Right renal pelvis (tissue), 4 donors: Measurements from ENCODE around the gene BZW1. TPM values are rescaled to one million over a fixed set of nuclear protein-coding genes. Genes with fewer than 3 reads are reported as not detected.
"Not testable (repeated sequence)": the region's sequence is repeated elsewhere in the genome, so short reads cannot be mapped to it uniquely, and the experiment has no call there.

Experiments
- DNase-seq, 4 donors: peaks; one replicate each; pipeline ENCODE4 v3.0.0-alpha.2; 2013; ENCODE audit warnings: low read depth in 4 of 4, low spot score in 3 of 4, missing footprints in 1 of 4
- polyA plus RNA-seq, 4 donors: library from polyadenylated mRNA; unstranded; fragments of 120-200 nt; gene quantifications; one replicate each; pipeline ENCODE4 v1.2.1, GENCODE V29; 2013; ENCODE audit not compliant: insufficient read length in 4 of 4

BZW1 gene
- polyA plus RNA-seq, 4 donors, result 233 to 268 (median 260) TPM

- DNase-seq, result no peak
Measured at GRCh38 chr2:200790185-200790584, 21.5 kb upstream of the BZW1 start.

- no peak for DNase-seq
Measured at GRCh38 chr2:200791905-200792304, 19.8 kb upstream of the BZW1 start.

GRCh38 chr2:200794143-200794542 is 17.6 kb upstream of the BZW1 start:
- no peak for DNase-seq

- DNase-seq, result no peak
Measured at GRCh38 chr2:200795028-200795440, 16.7 kb upstream of the BZW1 start.

- DNase-seq, result no peak
Measured at GRCh38 chr2:200796561-200796960, 15.1 kb upstream of the BZW1 start.

- DNase-seq, result no peak
Measured at GRCh38 chr2:200797242-200797770, 14.4 kb upstream of the BZW1 start.

GRCh38 chr2:200798514-200798913 is 13.2 kb upstream of the BZW1 start:
- DNase-seq, result no peak

GRCh38 chr2:200800458-200800857 is 11.3 kb upstream of the BZW1 start:
- no peak for DNase-seq

- DNase-seq, result not testable (repeated sequence)
Measured at GRCh38 chr2:200801431-200801830, 10.3 kb upstream of the BZW1 start.

GRCh38 chr2:200809506-200810251 is 2.0 kb upstream of the BZW1 start:
- DNase-seq, result no peak

GRCh38 chr2:200810252-200810997 is 1.3 kb upstream of the BZW1 start:
- DNase-seq, result no peak

GRCh38 chr2:200810998-200811332 is 745 bp upstream of the BZW1 start:
- no peak for DNase-seq

GRCh38 chr2:200812122-200813022 is 662 bp downstream of the BZW1 start:
- DNase-seq, result peak; percentile 1 to 54 (median 38)

- no peak for DNase-seq
Measured at GRCh38 chr2:200814276-200814815, 2.6 kb downstream of the BZW1 start.

GRCh38 chr2:200814917-200815316 is 3.2 kb downstream of the BZW1 start:
- DNase-seq, result no peak

- DNase-seq, result not testable (repeated sequence)
Measured at GRCh38 chr2:200818732-200819131, 7.0 kb downstream of the BZW1 start.

GRCh38 chr2:200820573-200821234 is 9.0 kb downstream of the BZW1 start:
- no peak for DNase-seq

GRCh38 chr2:200821686-200822245 is 10.1 kb downstream of the BZW1 start:
- DNase-seq, result no peak

GRCh38 chr2:200828104-200828503 is 16.4 kb downstream of the BZW1 start:
- no peak for DNase-seq
